Measurements from ENCODE around the gene GALNT18.
A peak's percentile ranks its signal among the peaks of the same experiment; 100 is the strongest.

Gene GALNT18

DNA sequence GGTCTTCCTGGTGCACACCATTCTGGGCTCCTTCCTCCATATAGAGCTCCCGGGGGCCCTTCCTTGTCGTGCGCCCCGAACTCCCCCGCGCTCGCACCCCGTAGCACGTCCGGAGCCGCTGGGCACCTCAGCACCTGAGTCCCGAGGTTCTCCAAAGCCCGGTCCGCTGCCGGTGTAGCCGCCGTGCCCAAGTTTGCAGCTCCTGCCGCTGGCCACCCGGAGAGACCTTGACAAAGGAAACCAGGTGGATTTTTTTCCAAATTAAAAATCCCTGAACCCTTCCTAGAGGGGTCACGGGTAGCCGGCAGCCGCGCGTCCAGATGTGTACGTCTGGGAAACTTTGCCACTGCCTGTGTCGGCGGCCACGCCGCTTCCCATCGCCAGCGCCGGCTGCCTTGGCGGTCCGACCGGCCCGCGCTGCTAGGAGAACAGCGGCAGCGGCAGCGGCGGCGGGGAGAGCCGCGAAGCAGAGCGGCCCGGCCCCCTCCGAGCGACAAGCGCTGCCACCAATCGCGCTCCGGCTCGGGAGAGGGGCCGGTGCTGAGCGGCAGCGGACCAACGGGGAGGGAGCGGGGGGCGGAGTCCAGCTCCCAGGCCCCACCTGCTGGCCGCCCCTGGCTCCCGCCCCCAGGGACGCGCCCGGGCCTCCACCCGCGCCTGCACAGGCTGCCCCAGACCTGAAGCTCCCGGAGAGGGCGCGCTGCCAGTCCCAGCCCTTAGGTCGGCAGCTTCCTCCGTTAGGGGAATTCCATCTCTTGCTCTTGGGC, at the start of gene GALNT18:
GALNT18 (minus strand) TSS at position 433 of the 767 bp plus-strand sequence.
- peak; percentile 28 to 79 (median 50) for DNase-seq (ENCODE audit: low read depth in 4 of 4, low spot score in 1 of 4)

GRCh38 chr11:11670574-11670973, 48.8 kb upstream of the GALNT18 start:
- DNase-seq (ENCODE audit: low read depth in 4 of 4, low spot score in 1 of 4): no peak

- no peak for DNase-seq (ENCODE audit: low read depth in 4 of 4, low spot score in 1 of 4)
Observed at GRCh38 chr11:11669233-11669846, 47.5 kb upstream of the GALNT18 start.

DNA sequence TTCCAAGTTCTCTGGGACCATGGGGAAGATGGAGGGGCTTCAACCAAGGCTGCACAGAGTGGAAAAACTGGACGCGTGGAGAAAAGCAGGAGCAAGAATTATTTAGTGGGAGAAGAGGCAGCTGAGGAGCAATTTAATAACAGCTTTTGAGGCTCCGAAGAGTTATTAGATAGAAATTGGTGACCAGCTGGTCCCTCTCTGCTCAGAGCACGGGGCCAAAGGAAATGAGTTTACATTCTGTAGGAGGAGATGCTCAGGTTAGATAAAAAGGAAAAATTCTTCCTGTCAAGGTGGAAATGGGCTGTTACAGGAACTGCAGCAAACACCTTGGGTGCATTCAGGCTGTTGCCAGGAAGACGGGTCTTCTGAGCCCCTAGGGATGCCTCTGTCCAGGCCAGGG, 47.0 kb upstream of the GALNT18 start:
- DNase-seq (ENCODE audit: low read depth in 4 of 4, low spot score in 1 of 4): no peak

DNA sequence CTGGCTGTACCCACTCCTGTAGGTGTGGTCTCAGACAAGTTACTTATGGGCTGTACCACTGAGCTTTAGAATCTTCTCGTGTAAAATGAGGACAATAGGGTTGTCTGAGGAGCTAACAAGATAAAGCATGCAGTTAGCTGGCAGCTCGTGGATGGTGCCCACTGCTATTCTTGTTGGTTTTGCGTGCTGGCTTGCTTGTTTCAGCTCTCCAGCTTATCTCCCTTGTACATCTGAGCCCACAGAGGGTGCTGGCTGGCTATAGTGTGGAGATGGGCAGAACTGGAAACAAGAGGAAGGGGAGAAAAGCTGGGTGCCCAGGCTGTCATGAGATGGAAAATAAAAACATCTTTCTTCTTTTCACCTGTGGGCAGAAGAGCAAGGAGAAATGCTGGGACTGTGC, 46.5 kb upstream of the GALNT18 start:
- no peak for DNase-seq (ENCODE audit: low read depth in 4 of 4, low spot score in 1 of 4)

- no peak for DNase-seq (ENCODE audit: low read depth in 4 of 4, low spot score in 1 of 4)
Observed at GRCh38 chr11:11667056-11667455, 45.3 kb upstream of the GALNT18 start.

- no peak for DNase-seq (ENCODE audit: low read depth in 4 of 4, low spot score in 1 of 4)
Observed at GRCh38 chr11:11665407-11665806, 43.6 kb upstream of the GALNT18 start.

DNA sequence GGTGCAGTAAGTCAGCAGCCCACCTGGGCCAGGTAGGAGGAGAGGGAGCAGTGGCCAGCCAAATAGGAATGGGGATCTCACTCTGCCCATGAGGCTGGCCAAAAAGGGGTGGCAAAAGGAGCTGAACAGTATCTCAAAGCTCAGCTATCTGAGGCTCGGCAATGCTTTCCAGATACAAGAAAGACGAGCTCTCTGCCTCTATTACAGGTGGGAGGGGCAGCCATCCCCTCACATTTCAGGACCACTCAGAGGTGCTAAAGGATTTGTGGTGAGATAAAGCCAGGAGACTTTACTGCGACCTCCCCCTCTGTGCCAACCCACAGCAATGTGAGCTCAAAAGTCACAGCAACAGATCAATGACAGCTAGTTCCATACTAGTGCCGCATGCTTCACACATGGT, 42.1 kb upstream of the GALNT18 start:
- no peak for DNase-seq (ENCODE audit: low read depth in 4 of 4, low spot score in 1 of 4)

- DNase-seq (ENCODE audit: low read depth in 4 of 4, low spot score in 1 of 4): no peak
Observed at GRCh38 chr11:11662578-11662977, 40.8 kb upstream of the GALNT18 start.

GRCh38 chr11:11661326-11662040, 39.7 kb upstream of the GALNT18 start:
- DNase-seq (ENCODE audit: low read depth in 4 of 4, low spot score in 1 of 4): no peak

GRCh38 chr11:11660363-11660740, 38.5 kb upstream of the GALNT18 start:
- DNase-seq (ENCODE audit: low read depth in 4 of 4, low spot score in 1 of 4): no peak

DNA sequence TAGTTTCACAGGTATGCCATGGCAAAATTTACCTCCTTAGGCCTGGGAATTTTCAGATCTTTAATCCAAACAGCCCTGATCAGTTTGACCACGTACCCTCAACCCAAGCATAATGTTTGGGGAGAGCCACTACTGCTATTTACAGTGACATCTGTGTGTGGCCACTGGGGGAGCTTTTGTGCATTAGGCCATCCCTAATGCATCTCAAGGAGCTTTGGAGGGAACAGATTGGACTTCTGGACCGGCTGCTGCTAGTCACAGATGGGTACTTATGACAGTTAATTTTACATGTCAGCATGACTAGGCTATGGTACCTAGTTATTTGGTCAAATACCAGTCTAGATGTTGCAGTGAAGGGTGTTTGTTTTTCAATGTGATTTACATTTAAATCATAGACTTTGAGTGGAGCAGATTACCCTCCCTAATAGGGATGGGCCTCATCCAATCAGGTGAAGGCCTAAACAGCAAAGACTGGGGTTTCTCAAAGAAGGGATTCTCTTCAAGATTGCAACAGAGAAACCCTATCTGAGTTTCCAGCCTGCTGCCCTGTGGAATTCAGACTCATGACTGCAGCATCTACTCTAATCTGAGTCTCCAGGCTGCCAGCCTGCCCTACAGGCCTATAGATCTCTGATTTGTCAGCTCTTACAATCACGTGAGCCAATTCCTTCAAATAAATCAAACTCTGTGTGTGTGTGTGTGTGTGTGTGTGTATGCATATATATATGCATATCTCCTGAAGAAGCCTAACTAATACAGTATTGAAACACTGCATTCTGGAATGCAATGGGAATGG, 38.0 kb upstream of the GALNT18 start:
- no peak for DNase-seq (ENCODE audit: low read depth in 4 of 4, low spot score in 1 of 4)

DNA sequence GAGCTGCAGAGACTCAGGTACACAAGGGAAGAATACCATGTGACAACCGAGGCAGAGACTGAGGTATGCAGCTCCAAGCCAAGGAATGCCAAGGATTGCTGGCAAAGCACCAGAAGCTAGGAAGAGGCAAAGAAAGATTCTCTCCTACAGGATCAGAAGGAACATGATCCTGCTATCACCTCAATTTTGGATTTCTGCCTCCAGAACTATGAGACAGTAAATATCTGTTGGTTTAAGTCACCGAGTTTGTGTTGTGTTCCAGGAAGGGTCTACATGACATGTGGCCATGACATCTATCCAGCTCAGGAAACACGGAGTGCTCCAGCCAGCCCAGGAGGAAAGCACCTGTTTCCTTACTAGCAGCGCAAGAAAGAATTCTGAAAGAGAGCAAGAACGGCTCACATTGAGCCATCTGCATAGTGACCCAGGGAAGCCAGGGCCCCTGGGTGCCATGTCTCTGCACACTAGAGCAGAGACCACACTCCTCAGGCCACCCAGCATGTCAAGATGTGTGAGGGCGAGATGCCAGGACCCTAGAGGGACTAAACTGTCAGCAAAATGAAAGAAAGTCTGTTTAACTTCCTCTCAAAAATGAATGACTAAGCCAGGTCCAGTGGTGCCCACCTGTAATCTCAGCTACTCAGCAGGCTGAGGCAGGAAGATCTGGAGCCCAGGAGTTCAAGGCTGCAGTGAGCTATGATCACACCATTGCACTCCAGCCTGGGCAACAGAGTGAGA, 35.6 kb upstream of the GALNT18 start:
- DNase-seq (ENCODE audit: low read depth in 4 of 4, low spot score in 1 of 4): no peak

- no peak for DNase-seq (ENCODE audit: low read depth in 4 of 4, low spot score in 1 of 4)
Observed at GRCh38 chr11:11641581-11641980, 19.8 kb upstream of the GALNT18 start.

- DNase-seq (ENCODE audit: low read depth in 4 of 4, low spot score in 1 of 4): no peak
Observed at GRCh38 chr11:11640996-11641395, 19.2 kb upstream of the GALNT18 start.

DNA sequence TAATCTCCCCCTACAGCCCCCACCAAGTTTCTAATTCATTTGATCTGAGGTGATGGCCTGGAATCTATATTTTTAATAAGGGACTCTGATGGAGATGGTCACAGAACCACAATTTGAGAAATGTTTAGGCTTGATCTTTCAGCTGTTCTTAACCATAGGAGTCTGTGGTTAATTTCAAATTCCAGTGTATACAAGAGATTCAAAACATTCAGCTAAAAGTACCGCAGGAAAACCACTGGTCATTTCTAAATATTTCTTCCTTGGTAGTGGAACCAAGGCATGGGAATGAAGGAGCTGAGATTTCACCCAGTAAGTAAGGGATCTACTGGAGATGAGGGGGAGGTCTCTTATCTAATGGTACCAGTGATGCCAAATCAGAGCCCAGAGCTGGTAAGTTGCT, 18.3 kb upstream of the GALNT18 start:
- no peak for DNase-seq (ENCODE audit: low read depth in 4 of 4, low spot score in 1 of 4)

GRCh38 chr11:11636671-11637070, 14.9 kb upstream of the GALNT18 start:
- DNase-seq (ENCODE audit: low read depth in 4 of 4, low spot score in 1 of 4): no peak

DNA sequence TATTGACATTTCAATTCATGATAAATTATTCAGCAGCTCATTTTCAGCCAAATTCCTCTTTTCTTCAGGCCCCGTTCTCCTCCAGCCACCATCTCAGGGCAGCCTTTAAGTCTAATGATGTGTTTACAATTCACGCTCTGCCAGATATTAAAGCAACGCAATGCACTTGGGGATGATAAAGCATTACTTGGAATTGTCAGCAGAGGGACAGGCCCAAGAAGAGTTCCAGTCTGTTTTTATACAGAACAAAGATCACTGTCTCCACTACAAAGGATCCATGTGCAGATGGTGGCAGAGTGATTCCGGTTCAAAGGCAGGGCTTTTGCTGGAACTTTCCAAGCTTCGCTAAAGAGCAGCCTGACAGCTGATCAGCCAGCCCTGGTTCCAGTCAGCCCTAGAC, 13.6 kb upstream of the GALNT18 start:
- no peak for DNase-seq (ENCODE audit: low read depth in 4 of 4, low spot score in 1 of 4)

DNA sequence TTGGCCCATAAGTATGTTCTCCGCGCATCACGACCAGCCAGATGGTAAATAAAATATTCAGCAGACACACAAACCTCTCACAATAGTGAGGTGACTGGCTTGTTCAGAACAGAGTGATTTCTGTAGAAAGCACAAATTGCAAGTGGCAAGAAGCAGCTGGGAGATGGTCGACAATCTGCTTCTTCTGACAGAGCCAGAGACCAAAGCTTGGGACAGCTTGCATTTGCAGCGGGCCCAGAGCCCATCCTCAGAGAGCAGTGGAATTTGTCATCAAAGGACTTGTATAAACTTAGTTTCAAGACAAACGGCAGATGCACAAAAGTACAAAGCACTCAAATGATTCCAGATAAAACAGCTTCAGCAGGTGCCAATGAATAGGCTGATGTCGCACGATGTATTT, 7.6 kb upstream of the GALNT18 start:
- DNase-seq (ENCODE audit: low read depth in 4 of 4, low spot score in 1 of 4): no peak

DNA sequence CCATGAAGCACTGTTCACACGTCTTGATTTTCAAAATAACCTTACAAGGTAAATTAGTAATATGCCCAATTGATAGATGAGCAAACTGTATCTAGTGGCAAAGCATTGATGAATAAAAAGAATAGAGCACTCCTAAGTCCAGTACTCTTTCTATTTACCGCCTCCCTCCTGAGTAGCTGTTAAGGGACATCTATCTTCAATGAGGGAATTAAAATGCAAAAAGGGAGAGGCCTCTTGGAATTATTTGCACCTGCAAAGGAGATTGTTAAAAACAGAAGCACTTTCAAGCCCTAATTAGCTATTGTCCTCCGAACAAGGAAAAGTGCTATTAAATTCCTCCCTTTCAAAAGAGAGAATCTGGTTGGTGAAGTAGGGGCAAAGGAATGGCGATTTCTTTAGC, 6.8 kb upstream of the GALNT18 start:
- no peak for DNase-seq (ENCODE audit: low read depth in 4 of 4, low spot score in 1 of 4)

GRCh38 chr11:11626128-11626527, 4.3 kb upstream of the GALNT18 start:
- no peak for DNase-seq (ENCODE audit: low read depth in 4 of 4, low spot score in 1 of 4)
